Fibroblast of lung (primary cell): ENCODE measurements around the gene GADL1. TPM values are rescaled to one million over a fixed set of nuclear protein-coding genes. Genes with fewer than 3 reads are reported as not detected.
A peak's percentile ranks its signal among the peaks of the same experiment; 100 is the strongest.

Experiments used
- DNase-seq, 2 donors: peaks; one replicate each; pipeline versions ENCODE4 v3.0.0 to v3.0.0-alpha.2; 2010; ENCODE audit warnings: low read depth in 2 of 2
- H2AFZ ChIP-seq: 2 replicates; pipeline ENCODE4 v1.5.1; 2012; ENCODE audit warnings: low read length, control low read depth, inconsistent platforms
- H3K27ac ChIP-seq: 2 replicates; pipeline ENCODE4 v1.5.1; 2011; ENCODE audit warnings: low read length, control low read depth; ENCODE audit not compliant: insufficient read depth
- H3K27me3 ChIP-seq: 2 replicates; pipeline ENCODE4 v1.5.1; 2011; ENCODE audit warnings: mild to moderate bottlenecking, low read length; ENCODE audit not compliant: control insufficient read depth, insufficient read depth
- H3K36me3 ChIP-seq: 2 replicates; pipeline ENCODE4 v1.5.1; 2011; ENCODE audit warnings: low read length; ENCODE audit not compliant: control insufficient read depth, insufficient read depth
- H3K4me1 ChIP-seq: 2 replicates; pipeline ENCODE4 v1.5.1; 2011; ENCODE audit warnings: low read length; ENCODE audit not compliant: control insufficient read depth, insufficient read depth; ENCODE audit errors: extremely low read depth
- H3K4me2 ChIP-seq: 2 replicates; pipeline ENCODE4 v1.5.1; 2011; ENCODE audit warnings: low read length, control low read depth; ENCODE audit not compliant: insufficient read depth; ENCODE audit errors: extremely low read depth
- H3K4me3 ChIP-seq, 4 experiments: fragments of 200-600 bp in 1 of 4; sonication (generic) in 1 of 4; replicated peaks in 1 of 4; 2 replicates each; pipeline ENCODE4 v1.5.1; 2011 to 2016; ENCODE audit warnings: low read length in 4 of 4, low read depth in 3 of 4, mild to moderate bottlenecking in 3 of 4, control low read depth in 2 of 4, inconsistent platforms in 1 of 4, mixed read lengths in 1 of 4; ENCODE audit not compliant: insufficient read depth in 1 of 4; ENCODE audit errors: control extremely low read depth in 1 of 4
- H3K79me2 ChIP-seq: 2 replicates; pipeline ENCODE4 v1.5.1; 2012; ENCODE audit warnings: mild to moderate bottlenecking, low read length, inconsistent platforms; ENCODE audit not compliant: control insufficient read depth, insufficient read depth
- H3K9ac ChIP-seq: 2 replicates; pipeline ENCODE4 v1.5.1; 2011; ENCODE audit warnings: mild to moderate bottlenecking, low read length, control low read depth; ENCODE audit not compliant: insufficient read depth
- H3K9me3 ChIP-seq: 2 replicates; pipeline ENCODE4 v1.5.1; 2012; ENCODE audit warnings: low read depth, low read length; ENCODE audit not compliant: control insufficient read depth, insufficient read depth
- H4K20me1 ChIP-seq: 2 replicates; pipeline ENCODE4 v1.5.1; 2011; ENCODE audit warnings: low read length; ENCODE audit not compliant: control insufficient read depth, insufficient read depth; ENCODE audit errors: extremely low read depth
- CTCF ChIP-seq, 2 donors: IDR thresholded peaks in 1 of 2; conservative IDR thresholded peaks in 1 of 2; 1 replicate in 1 of 2; 2 replicates in 1 of 2; pipeline ENCODE4 v1.5.1; 2011 to 2012; ENCODE audit warnings: low read length in 2 of 2, control low read depth in 1 of 2, inconsistent platforms in 1 of 2, low read depth in 1 of 2, mild to moderate bottlenecking in 1 of 2
- EZH2 ChIP-seq: IDR thresholded peaks from 2 replicates; pipeline ENCODE4 v1.5.1; 2012; ENCODE audit warnings: low read length, control low read depth, mild to moderate bottlenecking; ENCODE audit errors: missing control alignments
- polyA plus RNA-seq, 2 donors: library from polyadenylated mRNA; depleted of rRNA in 1 of 2; stranded (reverse) in 1 of 2; unstranded in 1 of 2; fragments of >200 nt; gene quantifications; 2 replicates each; pipeline ENCODE4 v1.2.1, GENCODE V29; 2011 to 2012; ENCODE audit warnings: missing spikeins in 1 of 2
- total RNA-seq: library from RNA; depleted of rRNA; stranded (reverse); fragments of >200 nt; gene quantifications from 2 replicates; pipeline ENCODE4 v1.2.1, GENCODE V29; 2014

Gene GADL1
- total and polyA plus RNA-seq, 2 donors (not counting 1 experiment from before 2014, with no cell fraction given), result 0.18 to 3.6 TPM

DNA sequence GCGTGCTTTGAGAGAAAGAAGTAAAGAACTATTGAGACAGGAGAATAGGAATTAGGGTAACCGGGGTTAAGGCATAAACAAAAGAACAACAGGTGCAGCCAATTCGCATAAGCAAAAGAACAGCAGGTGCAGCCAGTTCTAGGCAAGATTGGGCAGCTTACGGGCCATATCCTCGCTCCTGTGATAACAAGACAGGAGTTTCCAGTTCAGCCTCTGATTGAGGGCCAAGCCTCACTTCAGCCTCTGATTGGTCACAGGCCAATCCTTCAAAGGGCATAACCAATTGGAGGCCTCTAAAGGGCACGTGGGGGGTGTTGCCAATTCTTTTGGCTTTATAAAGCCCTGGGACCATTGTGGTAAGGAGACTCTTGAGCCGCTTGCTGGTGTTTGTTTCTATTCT lies 143.5 kb downstream of the GADL1 start:
- no peak for DNase-seq
- Histone ChIP-seq H3K9me3 (no peaks in the 10 kb centered on the region), H3K9ac (no peak overlapping the region), H3K36me3 (no peaks in the 10 kb centered on the region), H3K27me3 (no peaks in the 10 kb centered on the region), H2AFZ (no peak overlapping the region), H3K27ac (no peak overlapping the region), H3K79me2 (no peaks in the 10 kb centered on the region), H3K4me1 (no peaks in the 10 kb centered on the region), H4K20me1 (no peaks in the 10 kb centered on the region), H3K4me3 (no peak overlapping the region), H3K4me2 (no peak overlapping the region)
- TF ChIP-seq EZH2, result no peak
- TF ChIP-seq CTCF (conservative IDR thresholded peaks at IDR 0.05 in 1 of 2, IDR thresholded peaks at IDR 0.05 in 1 of 2; ENCODE audit: low read depth in 1 of 2, low read length in 2 of 2), result no peak

GRCh38 chr3:30749230-30749629 lies 145.2 kb downstream of the GADL1 start:
- H3K9ac ChIP-seq, result no peak overlapping the region
- no peaks in the 10 kb centered on the region for H4K20me1 ChIP-seq
- TF ChIP-seq CTCF (conservative IDR thresholded peaks at IDR 0.05 in 1 of 2, IDR thresholded peaks at IDR 0.05 in 1 of 2; ENCODE audit: low read depth in 1 of 2, low read length in 2 of 2) (no peak), EZH2 (no peak)
- H3K36me3 ChIP-seq, result no peaks in the 10 kb centered on the region
- peak in 1 of 2 donors; percentile 38 for DNase-seq
- H3K79me2 ChIP-seq, result no peaks in the 10 kb centered on the region
- H3K27ac ChIP-seq, result no peak overlapping the region
- no peaks in the 10 kb centered on the region for H3K4me1 ChIP-seq
- no peak overlapping the region for H3K4me3 ChIP-seq
- no peak overlapping the region for H3K4me2 ChIP-seq
- H3K9me3 ChIP-seq, result no peaks in the 10 kb centered on the region
- H2AFZ ChIP-seq, result no peak overlapping the region
- H3K27me3 ChIP-seq, result no peaks in the 10 kb centered on the region

GRCh38 chr3:30747771-30748281 lies 146.6 kb downstream of the GADL1 start:
- Histone ChIP-seq H3K4me3 (no peak overlapping the region), H4K20me1 (no peaks in the 10 kb centered on the region), H3K36me3 (no peaks in the 10 kb centered on the region), H3K9ac (no peak overlapping the region), H3K79me2 (no peaks in the 10 kb centered on the region), H3K27ac (no peak overlapping the region), H3K27me3 (no peaks in the 10 kb centered on the region), H3K4me1 (no peaks in the 10 kb centered on the region), H3K9me3 (no peaks in the 10 kb centered on the region), H2AFZ (no peak overlapping the region), H3K4me2 (no peak overlapping the region)
- no peak for TF ChIP-seq EZH2
- peak; percentile 57 to 72 for TF ChIP-seq CTCF (conservative IDR thresholded peaks at IDR 0.05 in 1 of 2, IDR thresholded peaks at IDR 0.05 in 1 of 2; ENCODE audit: low read depth in 1 of 2, low read length in 2 of 2)
- DNase-seq, result peak; percentile 58 to 92
